WTC11 (cell line): Measurements from ENCODE around the gene CRYBA4. TPM values are rescaled to one million over a fixed set of nuclear protein-coding genes. Genes with fewer than 3 reads are reported as not detected.

ENCODE experiments used
- AR ChIP-seq: fragments of 250-450 bp; sonication (Bioruptor Pico); IDR thresholded peaks from 2 replicates; pipeline ENCODE4 v1.9.0; 2021; ENCODE audit warnings: mild to moderate bottlenecking
- CREB1 ChIP-seq: sonication (generic); formaldehyde crosslinking; IDR thresholded peaks from 2 replicates; pipeline ENCODE4 v1.8.0; 2023; ENCODE audit warnings: mild to moderate bottlenecking, missing genetic modification reagents
- ELF4 ChIP-seq: sonication (generic); formaldehyde crosslinking; IDR thresholded peaks from 2 replicates; pipeline ENCODE4 v1.8.1; 2022; ENCODE audit warnings: low read depth, mild to moderate bottlenecking, moderate library complexity, missing genetic modification reagents
- ESRRA ChIP-seq: sonication (generic); formaldehyde crosslinking; IDR thresholded peaks from 2 replicates; pipeline ENCODE4 v1.8.1; 2022; ENCODE audit warnings: mild to moderate bottlenecking, missing genetic modification reagents, borderline replicate concordance
- ETV6 ChIP-seq: sonication (generic); formaldehyde crosslinking; IDR thresholded peaks from 2 replicates; pipeline ENCODE4 v1.8.1; 2022; ENCODE audit warnings: mild to moderate bottlenecking, missing genetic modification reagents
- FOXJ3 ChIP-seq: sonication (generic); formaldehyde crosslinking; IDR thresholded peaks from 2 replicates; pipeline ENCODE4 v1.9.0; 2021; ENCODE audit warnings: missing genetic modification reagents, mild to moderate bottlenecking, borderline replicate concordance
- FOXK1 ChIP-seq: sonication (generic); formaldehyde crosslinking; IDR thresholded peaks from 2 replicates; pipeline ENCODE4 v1.8.0; 2022; ENCODE audit warnings: mild to moderate bottlenecking, moderate library complexity, missing genetic modification reagents
- HMGA2 ChIP-seq: fragments of 250-450 bp; sonication (Bioruptor Pico); IDR thresholded peaks from 2 replicates; pipeline ENCODE4 v1.4.0; 2021; ENCODE audit warnings: mild to moderate bottlenecking, moderate library complexity
- MXD4 ChIP-seq: fragments of 250-450 bp; sonication (Bioruptor Pico); IDR thresholded peaks from 2 replicates; pipeline ENCODE4 v1.8.0; 2021; ENCODE audit warnings: mild to moderate bottlenecking, moderate library complexity, borderline replicate concordance
- NR2C2 ChIP-seq: sonication (generic); formaldehyde crosslinking; IDR thresholded peaks from 2 replicates; pipeline ENCODE4 v1.8.0; 2022; ENCODE audit warnings: mild to moderate bottlenecking, missing genetic modification reagents
- NR3C1 ChIP-seq: sonication (generic); formaldehyde crosslinking; conservative IDR thresholded peaks from 2 replicates; pipeline ENCODE4 v1.8.1; 2023; ENCODE audit warnings: low read depth, mild to moderate bottlenecking, missing genetic modification reagents
- RELA ChIP-seq: sonication (generic); formaldehyde crosslinking; IDR thresholded peaks from 2 replicates; pipeline ENCODE4 v1.8.1; 2022; ENCODE audit warnings: missing genetic modification reagents, mild to moderate bottlenecking, borderline replicate concordance
- SMAD3 ChIP-seq: sonication (generic); formaldehyde crosslinking; IDR thresholded peaks from 2 replicates; pipeline ENCODE4 v1.8.0; 2022; ENCODE audit warnings: missing genetic modification reagents, mild to moderate bottlenecking, borderline replicate concordance
- SP1 ChIP-seq: sonication (generic); formaldehyde crosslinking; conservative IDR thresholded peaks from 2 replicates; pipeline ENCODE4 v1.8.1; 2022; ENCODE audit warnings: missing genetic modification reagents
- TCF7 ChIP-seq: sonication (generic); formaldehyde crosslinking; IDR thresholded peaks from 2 replicates; pipeline ENCODE4 v1.8.0; 2022; ENCODE audit warnings: mild to moderate bottlenecking, low read depth, missing genetic modification reagents, moderate library complexity
- USF2 ChIP-seq: sonication (generic); formaldehyde crosslinking; IDR thresholded peaks from 2 replicates; pipeline ENCODE4 v1.8.1; 2023; ENCODE audit warnings: mild to moderate bottlenecking, missing genetic modification reagents, moderate library complexity
- ZMAT4 ChIP-seq: fragments of 250-450 bp; sonication (Bioruptor Pico); IDR thresholded peaks from 2 replicates; pipeline ENCODE4 v1.9.0; 2021; ENCODE audit warnings: mild to moderate bottlenecking
- ZNF121 ChIP-seq: sonication (generic); formaldehyde crosslinking; IDR thresholded peaks from 2 replicates; pipeline ENCODE4 v1.8.0; 2023; ENCODE audit warnings: missing genetic modification reagents
- ZNF138 ChIP-seq: sonication (generic); formaldehyde crosslinking; conservative IDR thresholded peaks from 2 replicates; pipeline ENCODE4 v1.8.1; 2022; ENCODE audit warnings: mild to moderate bottlenecking, moderate library complexity, missing genetic modification reagents
- ZNF263 ChIP-seq: sonication (generic); formaldehyde crosslinking; IDR thresholded peaks from 2 replicates; pipeline ENCODE4 v1.8.1; 2022; ENCODE audit warnings: low read depth, mild to moderate bottlenecking, moderate library complexity, missing genetic modification reagents
- ZNF396 ChIP-seq: fragments of 250-450 bp; sonication (Bioruptor Pico); IDR thresholded peaks from 2 replicates; pipeline ENCODE4 v1.8.0; 2021; ENCODE audit warnings: mild to moderate bottlenecking, moderate library complexity, borderline replicate concordance
- ZNF423 ChIP-seq: fragments of 250-450 bp; sonication (Bioruptor Pico); IDR thresholded peaks from 2 replicates; pipeline ENCODE4 v2.1.2; 2022; ENCODE audit warnings: mild to moderate bottlenecking, moderate library complexity
- total RNA-seq: library from RNA; stranded (reverse); gene quantifications from 3 replicates; pipeline ENCODE4 v1.2.3, GENCODE V29; 2021
- TF ChIP-seq, protein P1 (sequence below): sonication (generic); formaldehyde crosslinking; IDR thresholded peaks from 2 replicates; pipeline ENCODE4 v1.8.0; 2022; ENCODE audit warnings: mild to moderate bottlenecking, missing genetic modification reagents
- TF ChIP-seq, protein P2 (sequence below): sonication (generic); formaldehyde crosslinking; conservative IDR thresholded peaks from 2 replicates; pipeline ENCODE4 v1.8.1; 2023; ENCODE audit warnings: mild to moderate bottlenecking, low read depth, missing genetic modification reagents, moderate library complexity
- TF ChIP-seq, protein P3 (sequence below): sonication (generic); formaldehyde crosslinking; IDR thresholded peaks from 2 replicates; pipeline ENCODE4 v1.8.0; 2022; ENCODE audit warnings: mild to moderate bottlenecking, missing genetic modification reagents
- TF ChIP-seq, protein P4 (sequence below): sonication (generic); formaldehyde crosslinking; IDR thresholded peaks from 2 replicates; pipeline ENCODE4 v1.8.0; 2022; ENCODE audit warnings: mild to moderate bottlenecking, missing genetic modification reagents
- TF ChIP-seq, protein P5 (sequence below): sonication (generic); formaldehyde crosslinking; IDR thresholded peaks from 2 replicates; pipeline ENCODE4 v1.8.1; 2022; ENCODE audit warnings: mild to moderate bottlenecking, moderate library complexity, missing genetic modification reagents

The CRYBA4 gene
- total RNA-seq, 1 experiment from 2014 or later: 0.81 TPM

DNA sequence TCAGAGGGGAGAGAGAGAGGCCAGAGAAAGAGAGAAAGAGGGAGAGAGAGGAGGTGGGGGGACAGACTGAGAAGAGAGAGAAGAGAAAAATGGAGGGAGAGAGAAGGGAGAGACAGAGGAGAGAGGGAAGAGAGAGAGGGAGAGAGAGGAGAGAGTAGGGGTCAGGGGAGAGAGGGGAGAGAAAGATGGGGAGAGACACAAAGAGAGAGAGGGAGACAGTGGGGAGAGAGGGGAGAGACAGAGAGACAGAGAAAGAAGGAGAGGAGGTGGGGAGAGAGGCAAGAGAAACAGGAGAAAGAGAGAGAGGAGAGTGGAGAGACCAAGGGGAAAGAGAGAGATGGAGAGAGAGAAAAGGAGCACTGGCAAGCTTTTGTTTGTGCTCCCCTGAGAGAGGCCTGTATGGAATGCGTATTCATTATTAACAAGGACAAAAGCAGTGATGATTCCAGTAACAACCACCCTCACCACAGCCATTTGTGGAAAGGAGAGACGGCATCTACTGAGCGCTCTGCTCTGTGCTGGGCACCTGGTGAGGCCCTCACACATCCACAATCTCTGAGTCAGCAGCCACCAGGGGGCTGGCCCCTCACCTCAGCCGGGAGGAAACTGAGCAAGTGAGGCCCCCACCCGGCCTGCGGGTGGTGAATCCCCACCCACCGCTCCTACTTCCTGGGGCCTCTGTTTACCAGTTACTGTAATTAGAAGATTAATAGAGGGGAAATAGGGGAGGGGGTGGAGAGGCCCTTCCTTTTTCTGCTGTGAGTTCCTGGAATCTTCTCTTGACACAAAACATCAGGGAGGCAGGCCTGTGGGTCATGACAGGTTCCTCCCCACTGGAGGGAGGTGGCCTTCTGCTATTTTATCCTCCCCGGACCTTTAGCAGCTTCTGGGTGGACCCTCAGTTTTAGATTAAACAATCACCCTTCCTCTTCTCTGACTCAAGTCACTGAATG, 21.0 kb downstream of the CRYBA4 start (continued):
- TF ChIP-seq USF2 (CRISPR knock-in tag) (no peak), ETV6 (peak; percentile 96), ZNF423 (peak; percentile 97), ELF4 (no peak), ESRRA (CRISPR knock-in tag) (no peak), ZMAT4 (CRISPR knock-in tag) (no peak), NR2C2 (CRISPR knock-in tag) (no peak), RELA (CRISPR knock-in tag) (no peak), SP1 (CRISPR knock-in tag) (0 out of 2 replicates have a peak, but pooled peaks have one; percentile 46), ZNF121 (no peak), TCF7 (CRISPR knock-in tag) (no peak), NR3C1 (CRISPR knock-in tag) (no peak), FOXJ3 (CRISPR knock-in tag) (no peak), FOXK1 (CRISPR knock-in tag) (peak; percentile 42; the same call in 1 of the 2 replicates), AR (no peak), CREB1 (CRISPR knock-in tag) (no peak), ZNF138 (CRISPR knock-in tag) (no peak), ZNF396 (no peak), MXD4 (CRISPR knock-in tag) (no peak), SMAD3 (no peak), HMGA2 (no peak), ZNF263 (CRISPR knock-in tag) (no peak)
- TF ChIP-seq, protein P1, sequence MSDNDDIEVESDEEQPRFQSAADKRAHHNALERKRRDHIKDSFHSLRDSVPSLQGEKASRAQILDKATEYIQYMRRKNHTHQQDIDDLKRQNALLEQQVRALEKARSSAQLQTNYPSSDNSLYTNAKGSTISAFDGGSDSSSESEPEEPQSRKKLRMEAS: 0 out of 2 replicates have a peak, but pooled peaks have one; percentile 17
- TF ChIP-seq, protein P2, sequence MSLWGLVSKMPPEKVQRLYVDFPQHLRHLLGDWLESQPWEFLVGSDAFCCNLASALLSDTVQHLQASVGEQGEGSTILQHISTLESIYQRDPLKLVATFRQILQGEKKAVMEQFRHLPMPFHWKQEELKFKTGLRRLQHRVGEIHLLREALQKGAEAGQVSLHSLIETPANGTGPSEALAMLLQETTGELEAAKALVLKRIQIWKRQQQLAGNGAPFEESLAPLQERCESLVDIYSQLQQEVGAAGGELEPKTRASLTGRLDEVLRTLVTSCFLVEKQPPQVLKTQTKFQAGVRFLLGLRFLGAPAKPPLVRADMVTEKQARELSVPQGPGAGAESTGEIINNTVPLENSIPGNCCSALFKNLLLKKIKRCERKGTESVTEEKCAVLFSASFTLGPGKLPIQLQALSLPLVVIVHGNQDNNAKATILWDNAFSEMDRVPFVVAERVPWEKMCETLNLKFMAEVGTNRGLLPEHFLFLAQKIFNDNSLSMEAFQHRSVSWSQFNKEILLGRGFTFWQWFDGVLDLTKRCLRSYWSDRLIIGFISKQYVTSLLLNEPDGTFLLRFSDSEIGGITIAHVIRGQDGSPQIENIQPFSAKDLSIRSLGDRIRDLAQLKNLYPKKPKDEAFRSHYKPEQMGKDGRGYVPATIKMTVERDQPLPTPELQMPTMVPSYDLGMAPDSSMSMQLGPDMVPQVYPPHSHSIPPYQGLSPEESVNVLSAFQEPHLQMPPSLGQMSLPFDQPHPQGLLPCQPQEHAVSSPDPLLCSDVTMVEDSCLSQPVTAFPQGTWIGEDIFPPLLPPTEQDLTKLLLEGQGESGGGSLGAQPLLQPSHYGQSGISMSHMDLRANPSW (CRISPR knock-in tag): no peak
- TF ChIP-seq, protein P3, sequence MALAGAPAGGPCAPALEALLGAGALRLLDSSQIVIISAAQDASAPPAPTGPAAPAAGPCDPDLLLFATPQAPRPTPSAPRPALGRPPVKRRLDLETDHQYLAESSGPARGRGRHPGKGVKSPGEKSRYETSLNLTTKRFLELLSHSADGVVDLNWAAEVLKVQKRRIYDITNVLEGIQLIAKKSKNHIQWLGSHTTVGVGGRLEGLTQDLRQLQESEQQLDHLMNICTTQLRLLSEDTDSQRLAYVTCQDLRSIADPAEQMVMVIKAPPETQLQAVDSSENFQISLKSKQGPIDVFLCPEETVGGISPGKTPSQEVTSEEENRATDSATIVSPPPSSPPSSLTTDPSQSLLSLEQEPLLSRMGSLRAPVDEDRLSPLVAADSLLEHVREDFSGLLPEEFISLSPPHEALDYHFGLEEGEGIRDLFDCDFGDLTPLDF (CRISPR knock-in tag): no peak
- TF ChIP-seq, protein P4, sequence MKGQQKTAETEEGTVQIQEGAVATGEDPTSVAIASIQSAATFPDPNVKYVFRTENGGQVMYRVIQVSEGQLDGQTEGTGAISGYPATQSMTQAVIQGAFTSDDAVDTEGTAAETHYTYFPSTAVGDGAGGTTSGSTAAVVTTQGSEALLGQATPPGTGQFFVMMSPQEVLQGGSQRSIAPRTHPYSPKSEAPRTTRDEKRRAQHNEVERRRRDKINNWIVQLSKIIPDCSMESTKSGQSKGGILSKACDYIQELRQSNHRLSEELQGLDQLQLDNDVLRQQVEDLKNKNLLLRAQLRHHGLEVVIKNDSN: no peak; the same call in 1 of the 2 replicates
- TF ChIP-seq, protein P5, sequence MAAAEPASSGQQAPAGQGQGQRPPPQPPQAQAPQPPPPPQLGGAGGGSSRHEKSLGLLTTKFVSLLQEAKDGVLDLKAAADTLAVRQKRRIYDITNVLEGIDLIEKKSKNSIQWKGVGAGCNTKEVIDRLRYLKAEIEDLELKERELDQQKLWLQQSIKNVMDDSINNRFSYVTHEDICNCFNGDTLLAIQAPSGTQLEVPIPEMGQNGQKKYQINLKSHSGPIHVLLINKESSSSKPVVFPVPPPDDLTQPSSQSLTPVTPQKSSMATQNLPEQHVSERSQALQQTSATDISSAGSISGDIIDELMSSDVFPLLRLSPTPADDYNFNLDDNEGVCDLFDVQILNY (CRISPR knock-in tag): no peak
